Kidney (tissue), 14 donors: ENCODE results near the gene SAMM50. TPM values are rescaled to one million over a fixed set of nuclear protein-coding genes. Genes with fewer than 3 reads are reported as not detected.

Source experiments
- DNase-seq, 5 donors: peaks; one replicate each; pipeline ENCODE4 v3.0.0-alpha.2; 2013 to 2020
- FAIRE-seq: peaks from 2 replicates; lab custom pipeline; 2012; peaks lifted over from hg19 to GRCh38; lab: Jason Lieb, UNC
- H3K27ac ChIP-seq, 2 donors: one replicate each; pipeline ENCODE4 v1.7.0; 2013; ENCODE audit warnings: low read depth in 2 of 2, low read length in 2 of 2, inconsistent platforms in 1 of 2
- H3K27me3 ChIP-seq: one replicate; pipeline ENCODE4 v1.7.1; 2013; ENCODE audit warnings: low read length, inconsistent platforms; ENCODE audit not compliant: control insufficient read depth, insufficient read depth
- H3K36me3 ChIP-seq, 3 donors: one replicate each; pipeline versions ENCODE4 v1.7.0 to v1.7.1; 2013; ENCODE audit warnings: low read length in 3 of 3, control low read depth in 1 of 3, inconsistent platforms in 1 of 3; ENCODE audit not compliant: insufficient read depth in 3 of 3, control insufficient read depth in 2 of 3
- H3K4me1 ChIP-seq, 3 donors: one replicate each; pipeline versions ENCODE4 v1.7.0 to v1.7.1; 2013; ENCODE audit warnings: low read length in 3 of 3, inconsistent platforms in 1 of 3, low read depth in 1 of 3; ENCODE audit not compliant: control insufficient read depth in 2 of 3, insufficient read depth in 2 of 3
- H3K4me3 ChIP-seq, 3 donors: one replicate each; pipeline versions ENCODE4 v1.7.0 to v1.8.1; 2013; ENCODE audit warnings: low read length in 3 of 3, control low read depth in 1 of 3, inconsistent platforms in 1 of 3
- H3K9ac ChIP-seq, 3 donors: one replicate each; pipeline versions ENCODE4 v1.7.0 to v1.7.1; 2013; ENCODE audit warnings: low read length in 3 of 3, control low read depth in 1 of 3, inconsistent platforms in 1 of 3
- H3K9me3 ChIP-seq, 3 donors: one replicate each; pipeline versions ENCODE4 v1.7.0 to v1.7.1; 2013; ENCODE audit warnings: low read length in 3 of 3, control low read depth in 1 of 3, inconsistent platforms in 1 of 3; ENCODE audit not compliant: control insufficient read depth in 2 of 3, insufficient read depth in 1 of 3
- CTCF ChIP-seq: IDR thresholded peaks from 3 replicates; pipeline ENCODE4 v1.5.1; 2012; ENCODE audit warnings: mild to moderate bottlenecking, moderate library complexity, borderline replicate concordance; ENCODE audit not compliant: insufficient read depth; ENCODE audit errors: extremely low read depth
- intact Hi-C: fragments of 100-400 bp; cut with DNase I; formaldehyde crosslinking; loops from one replicate; pipeline ENCODE4 v1.11.1; 2022
- polyA plus RNA-seq: library from polyadenylated mRNA; stranded (reverse); fragments of 350-450 nt; fragmentation: Illumina TruSeq; extraction: RNeasy Lipid Tissue Mini Kit (QIAGEN cat#74804); gene quantifications from one replicate; pipeline ENCODE4 v1.2.3, GENCODE V29; 2014; ENCODE audit warnings: low read depth, low replicate concordance; ENCODE audit not compliant: insufficient read depth
- total RNA-seq: library from RNA; stranded (reverse); fragmentation: NEBNext Ultra II Directional; extraction: Animal tissue kit (Norgen Biotek cat#: 25700); gene quantifications from one replicate; pipeline ENCODE4 v1.2.1, GENCODE V29; 2021
- donor health status: control.
- donor health status: control.
- donor health status: control.
- donor health status: control.
- donor health status: control.
- donor health status: DM: yes; HTN: yes; CAD: no.
- donor health status: Normal renal cell carcinoma (clear cell type).

The SAMM50 gene
- total and polyA plus RNA-seq, 2 donors from 2014 or later: 34.9 to 57.0 TPM

- Histone ChIP-seq H3K27ac (peak within 1 kb of the TSS; percentile 67 to 88), H3K27me3 (no peaks in the 10 kb centered on the region), H3K9ac (peak within 1 kb of the TSS in 2 of 3 donors; percentile 51 to 60), H3K36me3 (no peaks in the 10 kb centered on the region), H3K9me3 (no peaks in the 10 kb centered on the region), H3K4me3 (peak within 1 kb of the TSS; percentile 24 to 63 (median 57)), H3K4me1 (peaks cover 0 to 10% (median 0%) of the 10 kb centered on the region in 3 donors)
- FAIRE-seq (no peak), DNase-seq (peak in 3 of 5 donors; percentile 25 to 79 (median 52))
- TF ChIP-seq CTCF: no peak
- intact Hi-C loops: no loop called here
Observed at GRCh38 chr22:44024288-44024921, 69.2 kb downstream of the SAMM50 start, which contains the start of gene PARVB. PARVB (plus strand) TSS chr22:44024302; CDS start chr22:44024340, 38 bp downstream.

- peak overlapping the region in 2 of 3 donors; percentile 15 to 55 for H3K9ac ChIP-seq
- H3K9me3 ChIP-seq: no peaks in the 10 kb centered on the region
- peaks cover 0 to 11% (median 0%) of the 10 kb centered on the region in 3 donors for H3K4me1 ChIP-seq
- H3K27ac ChIP-seq: peak overlapping the region; percentile 67 to 88
- intact Hi-C loops: no loop called here
- H3K27me3 ChIP-seq: no peaks in the 10 kb centered on the region
- FAIRE-seq: no peak
- no peak for TF ChIP-seq CTCF
- H3K4me3 ChIP-seq: peak overlapping the region in 2 of 3 donors; percentile 12 to 43
- H3K36me3 ChIP-seq: no peaks in the 10 kb centered on the region
- peak in 2 of 5 donors; percentile 18 to 84 for DNase-seq
Observed at GRCh38 chr22:44025171-44026065, 70.2 kb downstream of the SAMM50 start.

GRCh38 chr22:44026066-44026629 lies 70.9 kb downstream of the SAMM50 start:
- Histone ChIP-seq H3K4me3 (peak overlapping the region in 2 of 3 donors; percentile 43 to 51), H3K9ac (peak overlapping the region in 1 of 3 donors; percentile 55), H3K27ac (peak overlapping the region; percentile 80 to 88), H3K36me3 (no peaks in the 10 kb centered on the region), H3K4me1 (peaks cover 0 to 11% (median 0%) of the 10 kb centered on the region in 3 donors), H3K27me3 (no peaks in the 10 kb centered on the region), H3K9me3 (no peaks in the 10 kb centered on the region)
- TF ChIP-seq CTCF: no peak
- intact Hi-C loops: no loop called here
- DNase-seq (peak in 1 of 5 donors; percentile 19), FAIRE-seq (no peak)
